GM19467 (cell line): ENCODE measurements around the gene ARHGAP21.
"Not testable (repeated sequence)": the region's sequence is repeated elsewhere in the genome, so short reads cannot be mapped to it uniquely, and the experiment has no call there.

Source experiments
- ATAC-seq: cut with Tn5 transposase; IDR thresholded peaks from one replicate; pipeline ENCODE4 v1.9.1; 2021; ENCODE audit warnings: mild to moderate bottlenecking, moderate library complexity; ENCODE audit not compliant: unreplicated experiment

The ARHGAP21 gene

GRCh38 chr10:24723788-24724380 is at the start of gene ARHGAP21:
ARHGAP21 (minus strand) TSS chr10:24723887; CDS start chr10:24721899, 1,988 bp downstream.
- ATAC-seq, result no peak

- ATAC-seq, result no peak
Measured at GRCh38 chr10:24771943-24772694, 48.4 kb upstream of the ARHGAP21 start.

- ATAC-seq, result not testable (repeated sequence)
Measured at GRCh38 chr10:24764991-24765390, 41.3 kb upstream of the ARHGAP21 start.

- ATAC-seq, result no peak
Measured at GRCh38 chr10:24762966-24763623, 39.4 kb upstream of the ARHGAP21 start.

GRCh38 chr10:24762161-24762924 is 38.7 kb upstream of the ARHGAP21 start:
- no peak for ATAC-seq

GRCh38 chr10:24759672-24760071 is 36.0 kb upstream of the ARHGAP21 start:
- ATAC-seq, result no peak

- ATAC-seq, result not testable (repeated sequence)
Measured at GRCh38 chr10:24758254-24758653, 34.6 kb upstream of the ARHGAP21 start.

- ATAC-seq, result no peak
Measured at GRCh38 chr10:24756283-24756682, 32.6 kb upstream of the ARHGAP21 start.

GRCh38 chr10:24751716-24752115 is 28.0 kb upstream of the ARHGAP21 start:
- ATAC-seq, result no peak

GRCh38 chr10:24750695-24751094 is 27.0 kb upstream of the ARHGAP21 start:
- no peak for ATAC-seq

GRCh38 chr10:24748214-24748613 is 24.5 kb upstream of the ARHGAP21 start:
- ATAC-seq, result no peak

GRCh38 chr10:24744946-24745345 is 21.3 kb upstream of the ARHGAP21 start:
- ATAC-seq, result no peak

- no peak for ATAC-seq
Measured at GRCh38 chr10:24740714-24741113, 17.0 kb upstream of the ARHGAP21 start.

- ATAC-seq, result no peak
Measured at GRCh38 chr10:24737001-24737400, 13.3 kb upstream of the ARHGAP21 start.

- ATAC-seq, result no peak
Measured at GRCh38 chr10:24731942-24732341, 8.3 kb upstream of the ARHGAP21 start.

GRCh38 chr10:24730811-24731210 is 7.1 kb upstream of the ARHGAP21 start:
- no peak for ATAC-seq

- ATAC-seq, result no peak
Measured at GRCh38 chr10:24727786-24728185, 4.1 kb upstream of the ARHGAP21 start.

- no peak for ATAC-seq
Measured at GRCh38 chr10:24726626-24727025, 2.9 kb upstream of the ARHGAP21 start.

- not testable (repeated sequence) for ATAC-seq
Measured at GRCh38 chr10:24726029-24726428, 2.3 kb upstream of the ARHGAP21 start.

- peak; percentile 81 for ATAC-seq
Measured at GRCh38 chr10:24724381-24725228, 918 bp upstream of the ARHGAP21 start.
